HepG2 (cell line): ENCODE data around the gene SELENOS. TPM values are rescaled to one million over a fixed set of nuclear protein-coding genes. Genes with fewer than 3 reads are reported as not detected.
A peak's percentile ranks its signal among the peaks of the same experiment; 100 is the strongest.

Experiments used
- AKNA ChIP-seq: sonication (generic); formaldehyde crosslinking; IDR thresholded peaks from 2 replicates; pipeline ENCODE4 v1.4.0; 2020; ENCODE audit warnings: missing genetic modification reagents, borderline replicate concordance
- CENPT ChIP-seq: sonication (generic); formaldehyde crosslinking; IDR thresholded peaks from 2 replicates; pipeline ENCODE4 v1.8.0; 2022; ENCODE audit warnings: low read depth, mild to moderate bottlenecking, moderate library complexity, missing genetic modification reagents
- CREB3 ChIP-seq: sonication (generic); formaldehyde crosslinking; IDR thresholded peaks from 2 replicates; pipeline ENCODE4 v1.5.0; 2020; ENCODE audit warnings: missing genetic modification reagents
- CSRNP2 ChIP-seq: sonication (generic); formaldehyde crosslinking; conservative IDR thresholded peaks from 2 replicates; pipeline ENCODE4 v1.8.0; 2022; ENCODE audit warnings: low read depth, missing genetic modification reagents
- HCFC1 ChIP-seq: fragments of 150-350 bp; IDR thresholded peaks from 2 replicates; pipeline ENCODE4 v1.6.1; 2014; ENCODE audit warnings: low read depth, low read length
- NPAS2 ChIP-seq: sonication (generic); formaldehyde crosslinking; IDR thresholded peaks from 2 replicates; pipeline ENCODE4 v1.8.0; 2022; ENCODE audit warnings: mild to moderate bottlenecking, missing genetic modification reagents, borderline replicate concordance
- PRDM10 ChIP-seq: sonication (generic); formaldehyde crosslinking; IDR thresholded peaks from 2 replicates; pipeline ENCODE4 v1.4.0; 2020; ENCODE audit warnings: low read depth, missing genetic modification reagents
- SMAD1 ChIP-seq: sonication (generic); formaldehyde crosslinking; IDR thresholded peaks from 2 replicates; pipeline ENCODE4 v1.4.0; 2020; ENCODE audit warnings: missing genetic modification reagents, low read depth, mild to moderate bottlenecking, borderline replicate concordance
- ZBTB33 ChIP-seq: sonication (generic); formaldehyde crosslinking; IDR thresholded peaks from 2 replicates; pipeline ENCODE4 v1.4.0; 2020; ENCODE audit warnings: missing genetic modification reagents
- ZKSCAN5 ChIP-seq: sonication (generic); formaldehyde crosslinking; IDR thresholded peaks from 2 replicates; pipeline ENCODE4 v1.5.1; 2020; ENCODE audit warnings: mild to moderate bottlenecking, missing genetic modification reagents
- ZNF451 ChIP-seq: sonication (generic); formaldehyde crosslinking; IDR thresholded peaks from 2 replicates; pipeline ENCODE4 v1.5.0; 2020; ENCODE audit warnings: mild to moderate bottlenecking, missing genetic modification reagents
- ZNF724P ChIP-seq: sonication (generic); formaldehyde crosslinking; IDR thresholded peaks from 2 replicates; pipeline ENCODE4 v1.8.0; 2022; ENCODE audit warnings: missing genetic modification reagents, borderline replicate concordance
- ZNF746 ChIP-seq: sonication (generic); formaldehyde crosslinking; IDR thresholded peaks from 2 replicates; pipeline ENCODE4 v1.8.0; 2022; ENCODE audit warnings: mild to moderate bottlenecking, missing genetic modification reagents
- polyA plus RNA-seq, 8 experiments: library from polyadenylated mRNA; depleted of rRNA in 3 of 8; stranded (reverse) in 7 of 8; unstranded in 1 of 8; fragments of >200 nt; fragmentation: Illumina TruSeq in 4 of 8; extraction: Trizol in 4 of 8; gene quantifications; 2 replicates each; pipeline versions ENCODE4 v1.2.1 to v1.2.3, GENCODE V29; 2011 to 2016; ENCODE audit warnings: low read depth in 4 of 8, missing spikeins in 1 of 8, mixed read lengths in 1 of 8; ENCODE audit not compliant: insufficient read depth in 1 of 8
- total RNA-seq, 5 experiments: library from RNA; depleted of rRNA; stranded (reverse); fragments of >200 nt; fragmentation: Illumina TruSeq; extraction: Trizol; gene quantifications; 2 replicates each; pipeline ENCODE4 v1.2.3, GENCODE V29; 2016; ENCODE audit warnings: low read depth in 1 of 5

Gene SELENOS
- total and polyA plus RNA-seq, 2 of the 13 experiments (the other 11 are each of a cell fraction or from before 2014, with no cell fraction given): 63.0 to 66.1 TPM

- TF ChIP-seq AKNA (CRISPR knock-in tag) (0 out of 2 replicates have a peak, but pooled peaks have one; percentile 67), ZKSCAN5 (no peak), CREB3 (CRISPR knock-in tag) (no peak; the same call in 1 of the 2 replicates), CENPT (CRISPR knock-in tag) (no peak), SMAD1 (peak; percentile 72; the same call in 1 of the 2 replicates), NPAS2 (CRISPR knock-in tag) (0 out of 2 replicates have a peak, but pooled peaks have one; percentile 18), PRDM10 (peak; percentile 36; the same call in 1 of the 2 replicates), ZNF746 (peak; percentile 75; the same call in 1 of the 2 replicates), CSRNP2 (CRISPR knock-in tag) (no peak), ZNF451 (peak; percentile 82), HCFC1 (peak; percentile 73), ZNF724P (CRISPR knock-in tag) (peak; percentile 67), ZBTB33 (CRISPR knock-in tag) (peak; percentile 38; the same call in 1 of the 2 replicates)
Observed at GRCh38 chr15:101294731-101295606, 17.7 kb upstream of the SELENOS start, which contains the start of gene SNRPA1 (continued).
